ENCODE data around the gene TRIM71. TPM values are rescaled to one million over a fixed set of nuclear protein-coding genes. Genes with fewer than 3 reads are reported as not detected.

Gene TRIM71
- total RNA-seq, 1 experiment from 2014 or later, result 0.17 TPM

DNA sequence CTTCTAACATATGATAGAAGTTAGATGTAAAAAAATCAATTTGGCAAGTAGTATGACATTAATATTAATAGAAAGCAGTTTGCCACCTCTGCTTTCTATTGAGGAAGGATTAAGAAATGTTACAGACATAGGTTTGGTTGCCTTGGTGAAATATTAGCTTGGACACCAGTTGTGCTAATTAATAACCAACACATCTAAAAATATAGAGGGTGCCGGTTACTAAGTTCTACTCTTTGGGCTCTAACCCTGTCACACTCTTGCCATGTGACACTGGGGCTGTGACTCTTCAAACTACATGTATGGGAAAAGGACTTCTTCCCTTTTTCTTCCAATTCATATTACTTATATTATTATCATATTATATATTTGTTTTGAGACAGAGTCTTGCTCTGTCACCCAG is 64.4 kb downstream of the TRIM71 start:
- BruUV-seq (replicated peaks), result no TSS peak
- ChIA-PET POLR2A (no interaction called here), CTCF (no interaction called here), RAD21 (ENCODE audit: low non-redundant PET in 1 of 2, low total read pairs in 2 of 2, uncharacterized antibody in 2 of 2, unreplicated experiment in 2 of 2) (no interaction called here)
- intact Hi-C loops (cut with micrococcal nuclease), result no loop called here
- H3K27me3 ChIP-seq (ENCODE audit: insufficient read depth, low read length), result no peaks in the 10 kb centered on the region
- no peak overlapping the region for H3K9ac ChIP-seq (ENCODE audit: low read length)
- no peaks in the 10 kb centered on the region for H3K36me3 ChIP-seq (ENCODE audit: control insufficient read depth in 1 of 2, insufficient read depth in 2 of 2, low read length in 2 of 2)
- no peaks in the 10 kb centered on the region for H3K79me2 ChIP-seq (ENCODE audit: insufficient read depth, low read length)
- H3K4me3 ChIP-seq (replicated peaks in 1 of 2; ENCODE audit: low read depth in 1 of 2, low read length in 2 of 2), result no peak overlapping the region
- H3K9me3 ChIP-seq (ENCODE audit: control insufficient read depth in 1 of 2, insufficient read depth in 1 of 2, low read depth in 1 of 2, low read length in 2 of 2), result no peaks in the 10 kb centered on the region
- H3K4me1 ChIP-seq (ENCODE audit: control insufficient read depth in 1 of 2, insufficient read depth in 2 of 2, low read length in 2 of 2), result peaks cover 3 to 4% of the 10 kb centered on the region in 2 experiments; a peak in 3 of 4 replicates
- TF ChIP-seq, protein P1, sequence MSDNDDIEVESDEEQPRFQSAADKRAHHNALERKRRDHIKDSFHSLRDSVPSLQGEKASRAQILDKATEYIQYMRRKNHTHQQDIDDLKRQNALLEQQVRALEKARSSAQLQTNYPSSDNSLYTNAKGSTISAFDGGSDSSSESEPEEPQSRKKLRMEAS (IDR thresholded peaks at IDR 0.05), result no peak
- TF ChIP-seq FOSL1 (IDR thresholded peaks at IDR 0.05; ENCODE audit: low read depth), result no peak
- TF ChIP-seq, protein P2, sequence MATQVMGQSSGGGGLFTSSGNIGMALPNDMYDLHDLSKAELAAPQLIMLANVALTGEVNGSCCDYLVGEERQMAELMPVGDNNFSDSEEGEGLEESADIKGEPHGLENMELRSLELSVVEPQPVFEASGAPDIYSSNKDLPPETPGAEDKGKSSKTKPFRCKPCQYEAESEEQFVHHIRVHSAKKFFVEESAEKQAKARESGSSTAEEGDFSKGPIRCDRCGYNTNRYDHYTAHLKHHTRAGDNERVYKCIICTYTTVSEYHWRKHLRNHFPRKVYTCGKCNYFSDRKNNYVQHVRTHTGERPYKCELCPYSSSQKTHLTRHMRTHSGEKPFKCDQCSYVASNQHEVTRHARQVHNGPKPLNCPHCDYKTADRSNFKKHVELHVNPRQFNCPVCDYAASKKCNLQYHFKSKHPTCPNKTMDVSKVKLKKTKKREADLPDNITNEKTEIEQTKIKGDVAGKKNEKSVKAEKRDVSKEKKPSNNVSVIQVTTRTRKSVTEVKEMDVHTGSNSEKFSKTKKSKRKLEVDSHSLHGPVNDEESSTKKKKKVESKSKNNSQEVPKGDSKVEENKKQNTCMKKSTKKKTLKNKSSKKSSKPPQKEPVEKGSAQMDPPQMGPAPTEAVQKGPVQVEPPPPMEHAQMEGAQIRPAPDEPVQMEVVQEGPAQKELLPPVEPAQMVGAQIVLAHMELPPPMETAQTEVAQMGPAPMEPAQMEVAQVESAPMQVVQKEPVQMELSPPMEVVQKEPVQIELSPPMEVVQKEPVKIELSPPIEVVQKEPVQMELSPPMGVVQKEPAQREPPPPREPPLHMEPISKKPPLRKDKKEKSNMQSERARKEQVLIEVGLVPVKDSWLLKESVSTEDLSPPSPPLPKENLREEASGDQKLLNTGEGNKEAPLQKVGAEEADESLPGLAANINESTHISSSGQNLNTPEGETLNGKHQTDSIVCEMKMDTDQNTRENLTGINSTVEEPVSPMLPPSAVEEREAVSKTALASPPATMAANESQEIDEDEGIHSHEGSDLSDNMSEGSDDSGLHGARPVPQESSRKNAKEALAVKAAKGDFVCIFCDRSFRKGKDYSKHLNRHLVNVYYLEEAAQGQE (IDR thresholded peaks at IDR 0.05; ENCODE audit: low read depth), result no peak
- no peak for TF ChIP-seq SRF (IDR thresholded peaks at IDR 0.05; ENCODE audit: low read depth)
- TF ChIP-seq, protein P3, sequence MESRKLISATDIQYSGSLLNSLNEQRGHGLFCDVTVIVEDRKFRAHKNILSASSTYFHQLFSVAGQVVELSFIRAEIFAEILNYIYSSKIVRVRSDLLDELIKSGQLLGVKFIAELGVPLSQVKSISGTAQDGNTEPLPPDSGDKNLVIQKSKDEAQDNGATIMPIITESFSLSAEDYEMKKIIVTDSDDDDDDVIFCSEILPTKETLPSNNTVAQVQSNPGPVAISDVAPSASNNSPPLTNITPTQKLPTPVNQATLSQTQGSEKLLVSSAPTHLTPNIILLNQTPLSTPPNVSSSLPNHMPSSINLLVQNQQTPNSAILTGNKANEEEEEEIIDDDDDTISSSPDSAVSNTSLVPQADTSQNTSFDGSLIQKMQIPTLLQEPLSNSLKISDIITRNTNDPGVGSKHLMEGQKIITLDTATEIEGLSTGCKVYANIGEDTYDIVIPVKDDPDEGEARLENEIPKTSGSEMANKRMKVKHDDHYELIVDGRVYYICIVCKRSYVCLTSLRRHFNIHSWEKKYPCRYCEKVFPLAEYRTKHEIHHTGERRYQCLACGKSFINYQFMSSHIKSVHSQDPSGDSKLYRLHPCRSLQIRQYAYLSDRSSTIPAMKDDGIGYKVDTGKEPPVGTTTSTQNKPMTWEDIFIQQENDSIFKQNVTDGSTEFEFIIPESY (IDR thresholded peaks at IDR 0.05; ENCODE audit: extremely low read depth, insufficient replicate concordance, low read length), result no peak
- no peak for TF ChIP-seq ZNF274 (IDR thresholded peaks at IDR 0.05; ENCODE audit: low read depth, low read length)
- no peak for TF ChIP-seq EZH2phosphoT487 (IDR thresholded peaks at IDR 0.05; ENCODE audit: borderline replicate concordance)
- TF ChIP-seq, protein P4, sequence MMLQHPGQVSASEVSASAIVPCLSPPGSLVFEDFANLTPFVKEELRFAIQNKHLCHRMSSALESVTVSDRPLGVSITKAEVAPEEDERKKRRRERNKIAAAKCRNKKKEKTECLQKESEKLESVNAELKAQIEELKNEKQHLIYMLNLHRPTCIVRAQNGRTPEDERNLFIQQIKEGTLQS (IDR thresholded peaks at IDR 0.05), result no peak
- TF ChIP-seq ELF1 (IDR thresholded peaks at IDR 0.05; ENCODE audit: borderline replicate concordance, low read depth), result no peak
- TF ChIP-seq CEBPB (IDR thresholded peaks at IDR 0.05; ENCODE audit: low read depth), result no peak
- TF ChIP-seq, protein P5, sequence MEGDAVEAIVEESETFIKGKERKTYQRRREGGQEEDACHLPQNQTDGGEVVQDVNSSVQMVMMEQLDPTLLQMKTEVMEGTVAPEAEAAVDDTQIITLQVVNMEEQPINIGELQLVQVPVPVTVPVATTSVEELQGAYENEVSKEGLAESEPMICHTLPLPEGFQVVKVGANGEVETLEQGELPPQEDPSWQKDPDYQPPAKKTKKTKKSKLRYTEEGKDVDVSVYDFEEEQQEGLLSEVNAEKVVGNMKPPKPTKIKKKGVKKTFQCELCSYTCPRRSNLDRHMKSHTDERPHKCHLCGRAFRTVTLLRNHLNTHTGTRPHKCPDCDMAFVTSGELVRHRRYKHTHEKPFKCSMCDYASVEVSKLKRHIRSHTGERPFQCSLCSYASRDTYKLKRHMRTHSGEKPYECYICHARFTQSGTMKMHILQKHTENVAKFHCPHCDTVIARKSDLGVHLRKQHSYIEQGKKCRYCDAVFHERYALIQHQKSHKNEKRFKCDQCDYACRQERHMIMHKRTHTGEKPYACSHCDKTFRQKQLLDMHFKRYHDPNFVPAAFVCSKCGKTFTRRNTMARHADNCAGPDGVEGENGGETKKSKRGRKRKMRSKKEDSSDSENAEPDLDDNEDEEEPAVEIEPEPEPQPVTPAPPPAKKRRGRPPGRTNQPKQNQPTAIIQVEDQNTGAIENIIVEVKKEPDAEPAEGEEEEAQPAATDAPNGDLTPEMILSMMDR (IDR thresholded peaks at IDR 0.05 in 2 of 3, conservative IDR thresholded peaks at IDR 0.05 in 1 of 3; ENCODE audit: borderline replicate concordance in 1 of 3, insufficient read depth in 1 of 3, low read depth in 2 of 3, low read length in 2 of 3), result no peak
- TF ChIP-seq YY1 (IDR thresholded peaks at IDR 0.05; ENCODE audit: extremely low read depth, insufficient replicate concordance, low read depth, low read length), result no peak
- no peak for TF ChIP-seq SIN3A (IDR thresholded peaks at IDR 0.05; ENCODE audit: low read depth)
- TF ChIP-seq RAD21 (IDR thresholded peaks at IDR 0.05; ENCODE audit: low read depth), result no peak
- TF ChIP-seq ZFX (IDR thresholded peaks at IDR 0.05), result no peak
- no peak for ATAC-seq
- H3K9me2 ChIP-seq (ENCODE audit: insufficient read depth), result no peaks in the 10 kb centered on the region
- no peak overlapping the region for H3K27ac ChIP-seq (ENCODE audit: low read depth, low read length)
- H3K4me2 ChIP-seq (ENCODE audit: low read length), result no peak overlapping the region
- no peaks in the 10 kb centered on the region for H4K20me1 ChIP-seq (ENCODE audit: insufficient read depth)
- H2AFZ ChIP-seq (ENCODE audit: low read depth, low read length, poor library complexity, severe bottlenecking), result no peak overlapping the region
- no peak for DNase-seq (ENCODE audit: low read depth, low spot score)

Measured in HCT116 (cell line).